Uterus (tissue), 2 donors: ENCODE data around the gene OR2T1.

ENCODE experiments used
- POLR2A ChIP-seq, 2 donors: fragments of 450-650 bp; IDR thresholded peaks; one replicate each; pipeline ENCODE4 v1.6.1; 2016; ENCODE audit warnings: antibody characterized with exemption in 2 of 2, mild to moderate bottlenecking in 1 of 2, moderate library complexity in 1 of 2
- TF ChIP-seq, protein P1 (sequence below), 4 experiments: fragments of 200-600 bp in 2 of 4; fragments of 450-650 bp in 2 of 4; sonication (generic) in 2 of 4; IDR thresholded peaks; one replicate each; pipeline ENCODE4 v1.5.1; 2016 to 2019; ENCODE audit warnings: antibody characterized with exemption in 4 of 4, mild to moderate bottlenecking in 2 of 4, moderate library complexity in 1 of 4

- no peak for TF ChIP-seq POLR2A (IDR thresholded peaks at IDR 0.05)
- TF ChIP-seq, protein P1, sequence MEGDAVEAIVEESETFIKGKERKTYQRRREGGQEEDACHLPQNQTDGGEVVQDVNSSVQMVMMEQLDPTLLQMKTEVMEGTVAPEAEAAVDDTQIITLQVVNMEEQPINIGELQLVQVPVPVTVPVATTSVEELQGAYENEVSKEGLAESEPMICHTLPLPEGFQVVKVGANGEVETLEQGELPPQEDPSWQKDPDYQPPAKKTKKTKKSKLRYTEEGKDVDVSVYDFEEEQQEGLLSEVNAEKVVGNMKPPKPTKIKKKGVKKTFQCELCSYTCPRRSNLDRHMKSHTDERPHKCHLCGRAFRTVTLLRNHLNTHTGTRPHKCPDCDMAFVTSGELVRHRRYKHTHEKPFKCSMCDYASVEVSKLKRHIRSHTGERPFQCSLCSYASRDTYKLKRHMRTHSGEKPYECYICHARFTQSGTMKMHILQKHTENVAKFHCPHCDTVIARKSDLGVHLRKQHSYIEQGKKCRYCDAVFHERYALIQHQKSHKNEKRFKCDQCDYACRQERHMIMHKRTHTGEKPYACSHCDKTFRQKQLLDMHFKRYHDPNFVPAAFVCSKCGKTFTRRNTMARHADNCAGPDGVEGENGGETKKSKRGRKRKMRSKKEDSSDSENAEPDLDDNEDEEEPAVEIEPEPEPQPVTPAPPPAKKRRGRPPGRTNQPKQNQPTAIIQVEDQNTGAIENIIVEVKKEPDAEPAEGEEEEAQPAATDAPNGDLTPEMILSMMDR (IDR thresholded peaks at IDR 0.05) = no peak
These were observed 41.6 kb upstream of the OR2T1 start, which contains the start of gene OR2T4 for GRCh38 chr1:248361121-248361715.
